Glutamatergic neuron (in vitro differentiated cells): Measurements from ENCODE around the gene LCMT1. TPM values are rescaled to one million over a fixed set of nuclear protein-coding genes. Genes with fewer than 3 reads are reported as not detected.

ENCODE experiments used
- DNase-seq: peaks from one replicate; pipeline ENCODE4 v3.0.0; 2022
- H3K27ac Mint-ChIP-seq: one replicate; pipeline ENCODE4 v1.8.0; 2020; ENCODE audit warnings: mild to moderate bottlenecking, mixed read lengths, inconsistent platforms; ENCODE audit not compliant: unreplicated experiment
- H3K27me3 Mint-ChIP-seq: one replicate; pipeline ENCODE4 v1.8.0; 2020; ENCODE audit warnings: mild to moderate bottlenecking, moderate library complexity, mixed read lengths, inconsistent platforms; ENCODE audit not compliant: unreplicated experiment
- H3K36me3 Mint-ChIP-seq: one replicate; pipeline ENCODE4 v1.8.0; 2020; ENCODE audit warnings: mild to moderate bottlenecking, mixed read lengths, inconsistent platforms; ENCODE audit not compliant: unreplicated experiment
- H3K4me1 Mint-ChIP-seq: one replicate; pipeline ENCODE4 v1.8.0; 2020; ENCODE audit warnings: mild to moderate bottlenecking, low read depth, mixed read lengths, inconsistent platforms; ENCODE audit not compliant: unreplicated experiment
- H3K4me3 Mint-ChIP-seq: one replicate; pipeline ENCODE4 v1.8.0; 2020; ENCODE audit warnings: mild to moderate bottlenecking, mixed read lengths, inconsistent platforms; ENCODE audit not compliant: unreplicated experiment
- H3K9me3 Mint-ChIP-seq: one replicate; pipeline ENCODE4 v1.8.0; 2020; ENCODE audit warnings: mild to moderate bottlenecking, moderate library complexity, mixed read lengths, inconsistent platforms; ENCODE audit not compliant: unreplicated experiment
- CTCF ChIP-seq: fragments of 200-600 bp; sonication (generic); IDR thresholded peaks from one replicate; pipeline ENCODE4 v1.5.0; 2021; ENCODE audit not compliant: partially characterized antibody, unreplicated experiment
- total RNA-seq: library from RNA; stranded (reverse); fragmentation: NEBNext Ultra II Directional; extraction: Animal tissue kit (Norgen Biotek cat#: 25700); gene quantifications from one replicate; pipeline ENCODE4 v1.2.1, GENCODE V29; 2021; ENCODE audit not compliant: unreplicated experiment

LCMT1 gene
- total RNA-seq, 1 donor from 2014 or later = 67.6 TPM

GRCh38 chr16:25084797-25085196 is 26.7 kb upstream of the LCMT1 start:
- Mint-ChIP-seq H3K4me1 (no peaks in the 10 kb centered on the region), H3K9me3 (no peaks in the 10 kb centered on the region), H3K27me3 (no peaks in the 10 kb centered on the region)

DNA sequence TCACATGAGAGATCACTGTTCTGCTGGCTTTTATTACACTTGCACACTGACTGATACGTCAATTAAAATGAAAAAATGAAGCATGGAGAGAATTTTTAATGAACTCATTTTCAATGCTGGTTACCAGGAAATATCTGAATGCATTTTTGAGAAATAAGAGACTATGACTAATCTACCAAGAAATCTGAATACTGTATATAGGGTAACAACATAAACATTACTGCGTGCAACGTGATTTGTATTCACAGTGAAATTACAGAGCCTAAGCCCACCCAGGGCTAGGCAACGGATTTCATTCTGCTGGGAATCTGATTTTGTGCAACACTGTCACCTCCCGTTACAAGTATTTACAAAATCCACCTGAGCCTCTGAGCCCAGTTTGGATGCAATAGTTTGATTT is 23.8 kb upstream of the LCMT1 start:
- Mint-ChIP-seq H3K27me3 (peaks cover 3% of the 10 kb centered on the region), H3K4me1 (no peaks in the 10 kb centered on the region), H3K4me3 (no peak overlapping the region), H3K9me3 (no peaks in the 10 kb centered on the region), H3K27ac (no peak overlapping the region), H3K36me3 (no peaks in the 10 kb centered on the region)
- no peak for DNase-seq
- TF ChIP-seq CTCF = no peak

More at GRCh38 chr16:25084797-25085196, 26.7 kb upstream of the LCMT1 start:
- DNase-seq = no peak
- Mint-ChIP-seq H3K36me3 (no peaks in the 10 kb centered on the region), H3K4me3 (no peak overlapping the region), H3K27ac (no peak overlapping the region)
- no peak for TF ChIP-seq CTCF

DNA sequence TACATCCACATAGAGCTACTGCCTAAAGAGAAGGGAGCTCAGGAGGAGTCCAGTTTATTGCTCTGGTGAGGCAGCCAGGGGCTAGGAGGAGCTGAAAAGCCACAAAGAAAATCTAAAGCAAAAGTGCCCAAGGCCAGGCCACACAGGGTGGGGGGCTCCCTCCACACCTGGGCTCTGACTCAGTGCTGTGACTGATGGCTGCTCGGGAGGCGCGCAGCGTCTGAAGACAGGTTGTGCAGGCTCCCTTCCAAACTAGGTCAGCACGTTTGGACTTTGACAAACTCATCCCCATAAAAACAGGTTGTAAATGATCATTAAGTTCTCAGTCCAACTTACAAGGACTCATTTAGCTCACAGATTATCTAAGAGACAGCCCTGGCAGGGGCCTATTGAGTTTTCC is 22.2 kb upstream of the LCMT1 start:
- DNase-seq = no peak
- no peak overlapping the region for H3K27ac Mint-ChIP-seq
- no peak for TF ChIP-seq CTCF
- no peaks in the 10 kb centered on the region for H3K9me3 Mint-ChIP-seq
- no peaks in the 10 kb centered on the region for H3K36me3 Mint-ChIP-seq
- H3K4me3 Mint-ChIP-seq = no peak overlapping the region
- H3K4me1 Mint-ChIP-seq = no peaks in the 10 kb centered on the region
- H3K27me3 Mint-ChIP-seq = peaks cover 3% of the 10 kb centered on the region

GRCh38 chr16:25092441-25092840 is 19.1 kb upstream of the LCMT1 start:
- Mint-ChIP-seq H3K9me3 (no peaks in the 10 kb centered on the region), H3K4me3 (no peak overlapping the region), H3K4me1 (no peaks in the 10 kb centered on the region), H3K27ac (no peak overlapping the region), H3K27me3 (peaks cover 3% of the 10 kb centered on the region), H3K36me3 (no peaks in the 10 kb centered on the region)
- TF ChIP-seq CTCF = no peak
- DNase-seq = no peak

GRCh38 chr16:25093208-25094061 is 18.1 kb upstream of the LCMT1 start:
- Mint-ChIP-seq H3K4me3 (no peak overlapping the region), H3K9me3 (no peaks in the 10 kb centered on the region), H3K27me3 (peaks cover 3% of the 10 kb centered on the region), H3K27ac (no peak overlapping the region), H3K36me3 (no peaks in the 10 kb centered on the region), H3K4me1 (no peaks in the 10 kb centered on the region)
- TF ChIP-seq CTCF = no peak
- DNase-seq = no peak
